NCI-H2107 treated with DMSO at 0.1 percent for 48 hours (cell line): ENCODE results near the gene RGS16.

Experiments used
- DNase-seq: peaks from one replicate; lab custom pipeline; 2025; ENCODE audit not compliant: unreplicated experiment; lab: John Stamatoyannopoulos, UW

The RGS16 gene

DNA sequence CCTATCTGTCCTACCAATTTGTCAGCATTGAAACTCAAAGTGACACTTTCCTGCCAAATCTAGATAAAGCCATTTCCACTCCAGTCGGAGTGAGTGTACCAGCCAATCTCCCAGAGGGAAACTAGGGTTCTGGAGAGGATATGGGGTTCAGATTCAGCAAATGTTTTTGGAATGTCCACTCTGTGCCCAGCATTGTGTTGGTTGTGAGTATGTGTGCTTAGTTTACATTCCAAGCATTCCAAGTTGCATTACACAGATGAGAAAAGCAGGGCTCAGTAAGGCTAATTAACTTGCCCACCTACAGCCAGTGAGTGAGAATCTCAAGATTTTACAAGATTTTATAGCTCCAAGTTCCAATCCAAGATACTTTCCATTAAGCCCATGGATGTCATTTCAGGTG, 26.4 kb upstream of the RGS16 start:
- no peak for DNase-seq

GRCh38 chr1:182629499-182630096, 25.4 kb upstream of the RGS16 start:
- DNase-seq, result no peak

DNA sequence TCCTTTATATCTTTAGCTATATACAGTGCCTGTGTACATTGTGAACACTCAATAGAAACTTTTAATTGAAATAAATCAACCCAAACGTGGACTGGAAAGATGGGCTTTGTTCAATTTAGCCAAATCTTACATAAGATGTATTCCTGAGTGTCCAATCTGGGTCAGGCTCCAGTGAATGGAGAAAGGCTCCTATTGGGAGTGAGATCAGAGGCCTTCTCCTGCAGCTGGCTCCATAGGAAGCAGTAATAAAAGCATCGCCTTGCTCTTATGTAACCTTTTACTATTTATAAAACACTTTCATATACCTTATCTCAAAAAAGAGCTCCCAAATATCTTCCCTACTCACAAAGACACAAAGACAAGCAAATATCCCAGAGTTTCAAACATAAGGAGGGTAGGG, 24.9 kb upstream of the RGS16 start:
- DNase-seq, result no peak

DNA sequence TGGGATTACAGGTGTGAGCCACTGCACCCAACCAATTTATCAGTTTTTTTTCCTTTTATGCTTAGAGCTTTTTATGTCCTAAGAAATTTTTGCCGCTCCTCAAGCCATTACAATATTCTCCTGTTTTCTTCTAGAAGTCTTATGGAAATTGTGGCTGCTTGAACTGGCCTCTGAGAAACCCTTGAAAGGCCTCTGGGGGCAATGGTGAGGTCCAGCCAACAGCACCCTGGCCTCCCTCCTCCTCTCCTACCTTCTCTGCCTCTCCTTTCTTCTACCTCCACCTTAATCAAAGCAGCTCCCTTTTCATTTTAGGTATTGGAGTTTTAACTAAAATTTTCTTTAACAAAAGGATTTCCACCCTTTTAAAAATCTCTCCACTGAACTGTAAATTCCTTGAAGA, 24.5 kb upstream of the RGS16 start:
- DNase-seq, result no peak

- no peak for DNase-seq
Measured at GRCh38 chr1:182627622-182628021, 23.4 kb upstream of the RGS16 start.

GRCh38 chr1:182626527-182626926, 22.3 kb upstream of the RGS16 start:
- no peak for DNase-seq

DNA sequence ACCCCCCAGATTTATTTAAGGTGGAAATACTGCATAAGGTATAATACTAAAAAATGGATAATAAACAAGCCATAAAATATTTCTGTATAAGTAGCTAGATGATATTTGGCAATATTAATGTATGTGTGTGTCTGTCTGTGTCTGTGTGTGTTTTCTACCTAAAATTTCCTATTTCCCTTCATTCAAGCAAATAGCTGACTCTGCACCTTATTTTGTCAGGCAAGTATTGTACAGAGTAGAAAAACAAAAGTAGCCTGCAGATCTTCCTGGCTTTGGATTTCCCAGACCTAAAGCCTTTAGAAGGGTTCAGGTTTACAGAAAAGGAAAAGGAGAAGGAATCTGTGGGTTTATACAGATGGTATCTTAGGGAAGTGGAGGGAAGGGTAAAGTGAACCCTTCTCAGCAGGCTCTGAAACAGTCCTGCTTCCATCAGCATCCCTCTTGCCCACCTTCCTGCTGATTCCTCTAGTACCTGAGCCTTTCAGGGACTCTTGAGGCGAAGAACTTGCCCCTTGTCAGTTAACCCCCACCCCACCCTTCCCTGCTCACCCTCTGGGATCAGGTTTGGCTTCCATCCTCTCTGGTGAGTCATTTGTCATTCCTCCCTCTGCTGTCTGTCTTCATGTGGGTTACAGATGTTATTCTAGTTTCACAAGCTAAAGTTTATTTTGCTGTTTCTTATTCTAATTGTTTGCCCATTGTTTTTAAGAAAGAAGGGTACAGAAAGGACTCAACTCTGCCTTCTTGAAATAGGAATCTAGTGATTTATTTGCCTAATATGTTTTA, 21.7 kb upstream of the RGS16 start:
- no peak for DNase-seq

GRCh38 chr1:182625024-182625423, 20.8 kb upstream of the RGS16 start:
- DNase-seq, result no peak

- DNase-seq, result no peak
Measured at GRCh38 chr1:182624577-182624976, 20.4 kb upstream of the RGS16 start.

DNA sequence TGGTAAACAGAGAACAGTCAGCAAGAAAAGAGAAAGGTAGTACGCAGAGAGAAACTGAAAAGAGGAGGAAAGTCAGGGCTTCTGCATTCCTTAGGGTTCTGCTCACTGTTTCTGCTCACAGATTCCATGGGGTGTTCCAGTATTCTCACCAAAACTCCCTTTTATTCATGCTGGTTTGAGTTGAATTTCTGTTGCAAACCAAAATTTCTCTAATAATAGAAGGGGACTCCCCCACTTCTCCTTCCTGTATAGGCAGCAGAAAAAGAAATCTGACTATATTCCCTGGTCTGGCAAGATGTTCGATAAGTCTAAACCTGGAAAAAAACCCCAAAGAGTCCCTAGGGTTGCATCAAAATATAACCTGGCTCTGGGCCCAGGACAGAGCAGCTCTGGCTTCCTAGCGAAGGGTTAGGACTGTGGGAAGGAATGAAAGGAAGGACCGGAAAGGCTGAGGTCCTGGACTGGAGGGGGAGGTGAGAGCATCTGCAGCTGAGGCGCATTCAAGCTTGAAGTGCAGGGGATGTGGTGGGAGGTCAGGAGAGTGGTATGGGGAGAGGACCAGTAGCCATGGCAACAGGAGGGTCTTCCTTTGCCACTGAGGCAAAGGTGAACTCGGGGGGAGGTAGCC, 18.8 kb upstream of the RGS16 start:
- no peak for DNase-seq

GRCh38 chr1:182621906-182622305, 17.7 kb upstream of the RGS16 start:
- no peak for DNase-seq

- DNase-seq, result no peak
Measured at GRCh38 chr1:182620924-182621585, 16.9 kb upstream of the RGS16 start.

GRCh38 chr1:182617734-182618351, 13.7 kb upstream of the RGS16 start:
- DNase-seq, result peak; percentile 92

- peak; percentile 46 for DNase-seq
Measured at GRCh38 chr1:182617014-182617429, 12.8 kb upstream of the RGS16 start.

GRCh38 chr1:182616130-182617013, 12.2 kb upstream of the RGS16 start:
- peak; percentile 99 for DNase-seq

DNA sequence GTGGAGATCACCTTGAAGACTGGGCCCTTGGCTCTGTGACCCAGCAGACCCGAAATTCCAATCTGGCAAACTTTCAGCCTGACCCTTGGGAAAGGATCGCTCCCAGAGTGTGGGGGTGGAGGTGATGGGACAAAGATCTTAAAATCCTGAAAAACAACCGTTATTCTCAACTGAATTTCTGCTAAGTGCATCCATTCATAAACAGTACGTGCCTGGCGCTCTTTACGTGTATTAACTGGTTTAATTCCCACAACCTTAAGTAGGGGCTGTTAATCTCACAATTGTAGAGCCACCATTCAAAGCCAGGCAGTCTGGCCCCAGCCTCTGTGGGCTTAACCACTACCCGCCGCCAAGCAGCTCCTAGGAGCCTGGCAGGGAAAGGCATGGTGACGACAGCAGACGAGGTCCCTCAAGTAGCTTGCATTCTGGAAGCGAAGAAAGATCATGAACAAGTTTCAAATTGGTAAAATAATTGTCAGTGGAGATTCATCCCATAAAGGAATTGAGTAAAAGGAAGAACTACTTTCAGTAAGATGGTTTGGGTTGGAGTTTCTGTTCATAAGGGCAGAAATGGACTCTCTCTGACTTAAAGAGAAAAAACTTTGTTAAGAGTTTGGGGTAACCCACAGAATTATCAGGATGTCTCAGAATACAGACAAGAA, 11.4 kb upstream of the RGS16 start:
- DNase-seq, result peak; percentile 93

DNA sequence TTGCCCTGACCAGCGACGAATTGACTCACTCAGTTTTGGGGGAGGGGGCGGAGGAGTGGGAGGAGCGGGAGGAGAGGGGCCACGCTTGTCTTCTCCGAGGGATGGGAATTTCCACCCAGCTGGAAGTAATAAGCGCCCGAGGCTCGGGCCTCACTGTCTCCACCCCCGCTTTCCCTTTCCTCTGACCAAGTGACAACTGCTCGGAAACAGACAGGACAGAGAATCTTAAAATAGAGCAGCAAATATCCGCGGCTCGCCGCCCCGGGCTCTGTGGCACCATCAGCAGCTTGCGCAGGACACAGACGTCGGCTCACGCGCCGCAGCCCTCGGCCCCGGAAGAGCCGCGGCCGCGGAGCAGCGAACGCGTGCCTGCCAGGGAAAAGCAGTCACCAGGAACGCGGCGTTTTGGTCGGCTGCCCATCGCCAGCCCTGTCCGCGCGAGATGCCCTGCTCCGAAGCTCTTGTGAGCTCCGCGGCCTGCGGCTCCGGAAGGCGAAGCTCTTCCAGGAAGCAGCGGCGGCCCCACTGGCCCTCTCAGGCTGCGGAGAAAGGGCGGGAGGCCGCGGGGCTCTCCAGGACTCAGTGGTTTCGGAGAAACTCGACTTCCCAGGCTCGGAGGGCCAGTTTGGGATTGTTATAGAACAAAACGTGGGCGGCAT, 10.7 kb upstream of the RGS16 start:
- peak; percentile 80 for DNase-seq

DNA sequence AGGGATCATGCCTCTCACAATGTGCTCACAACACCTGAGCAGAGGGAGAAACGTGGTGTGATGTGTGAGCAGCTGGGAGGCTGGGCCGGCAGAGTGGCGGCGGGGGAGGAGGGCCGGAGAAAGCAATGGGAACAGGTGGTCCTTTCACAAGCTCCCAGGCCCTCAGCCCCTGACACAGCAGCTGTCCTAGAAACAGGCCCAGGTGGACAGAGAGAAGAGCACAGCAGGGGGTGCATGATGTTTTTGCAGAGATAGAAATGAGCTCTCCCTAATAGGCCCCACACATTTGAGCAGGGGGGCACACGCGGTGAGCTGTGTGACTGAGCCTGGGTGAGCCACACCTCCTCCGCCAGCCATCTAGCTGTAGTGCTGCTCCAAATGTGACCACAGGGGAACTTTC, 7.6 kb upstream of the RGS16 start:
- DNase-seq, result peak; percentile 97

DNA sequence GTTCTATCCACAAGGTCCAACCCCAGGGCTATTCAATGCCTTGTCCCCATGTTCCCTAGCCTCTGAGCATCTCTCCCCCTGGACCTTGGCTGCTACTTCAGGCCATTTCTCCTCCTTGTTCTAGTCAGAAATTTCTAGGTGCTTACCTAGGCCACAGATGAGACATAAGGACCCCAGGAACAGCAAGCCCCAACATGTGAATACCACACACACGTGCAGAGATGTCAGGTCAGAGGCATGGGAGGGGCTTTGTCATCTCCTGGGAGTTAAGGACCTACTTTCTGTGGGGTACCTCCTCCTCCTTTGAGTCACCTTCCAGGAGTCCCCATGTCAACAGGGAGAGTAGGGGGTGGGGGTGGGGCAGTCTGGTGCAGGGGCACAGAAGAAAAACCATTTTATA, 7.1 kb upstream of the RGS16 start:
- no peak for DNase-seq
